ENCODE data around the gene C20orf141.
A peak's percentile ranks its signal among the peaks of the same experiment; 100 is the strongest.
"Not testable (repeated sequence)": the region's sequence is repeated elsewhere in the genome, so short reads cannot be mapped to it uniquely, and the experiment has no call there.

Gene C20orf141

DNA sequence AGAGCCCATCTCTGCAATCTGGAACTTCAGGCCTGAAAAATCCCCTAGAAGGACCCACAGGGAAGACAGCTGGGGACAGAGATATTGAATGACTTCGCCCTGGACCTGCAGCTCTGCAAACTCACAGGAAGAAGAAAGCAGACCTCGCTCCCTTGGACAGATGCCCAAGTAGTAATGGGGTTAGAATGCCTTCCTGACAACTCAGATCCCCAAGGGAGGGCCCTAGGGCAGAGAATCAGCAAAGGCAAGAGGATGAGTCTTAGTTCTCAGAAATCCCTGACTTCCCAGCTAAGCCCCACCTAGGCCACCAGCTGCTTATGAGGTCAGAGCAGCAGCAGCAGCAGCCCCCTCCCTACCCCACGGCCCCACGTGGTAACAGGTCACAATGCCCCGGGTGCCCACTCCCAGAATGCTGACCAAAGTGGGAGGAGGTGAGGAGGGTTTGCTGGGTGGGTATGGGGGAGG lies at the start of gene C20orf141:
Gene C20orf141 (plus strand): TSS at position 401 of the 465 bp plus-strand sequence. CDS start 198 bp downstream, outside the sequence.
- no peak for DNase-seq

DNA sequence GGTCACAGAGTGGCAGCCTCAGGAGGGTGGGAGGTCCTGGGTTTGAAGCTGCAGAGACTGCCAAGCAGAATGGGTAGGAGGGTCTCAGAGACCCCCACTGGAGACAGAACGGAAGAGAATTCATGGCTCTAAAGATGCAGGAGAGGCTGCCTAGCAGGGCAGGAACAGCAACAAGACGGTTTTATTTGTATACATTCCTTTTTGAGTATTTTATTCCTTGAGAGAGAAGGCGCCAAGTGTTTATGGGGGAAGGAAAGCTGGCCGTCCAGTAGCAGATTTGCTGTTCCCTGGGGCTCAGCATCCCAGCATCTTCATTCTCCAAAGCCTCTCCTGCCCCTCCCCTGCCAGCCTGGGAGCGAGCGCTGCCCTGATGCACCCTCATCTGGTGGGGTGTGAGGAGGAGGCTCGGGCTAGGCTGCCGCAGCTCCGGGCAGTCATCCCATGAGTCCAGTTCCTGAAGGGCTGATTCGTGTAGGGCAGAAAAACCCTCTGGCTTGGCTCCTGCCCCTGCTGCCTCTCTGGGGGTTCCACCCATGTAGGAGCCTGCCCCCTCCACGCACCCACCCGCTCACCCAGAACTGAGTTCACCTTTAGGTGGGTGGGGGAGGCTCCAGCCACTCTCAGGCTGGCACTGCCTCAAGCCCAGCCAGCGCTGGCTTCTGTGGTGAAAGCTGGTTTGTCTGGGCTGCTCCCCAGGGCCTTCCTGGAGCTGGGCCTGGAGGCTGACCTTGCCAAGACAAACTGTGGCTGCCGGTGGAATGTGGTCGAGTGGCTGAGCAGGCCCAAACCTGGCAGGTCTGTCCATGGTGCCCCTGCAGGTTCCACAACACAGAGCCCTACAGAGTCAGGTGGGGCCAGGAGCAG lies 46.8 kb upstream of the C20orf141 start:
- no peak for DNase-seq

GRCh38 chr20:2768632-2769015 lies 46.2 kb upstream of the C20orf141 start:
- no peak for DNase-seq

GRCh38 chr20:2770091-2770490 lies 44.7 kb upstream of the C20orf141 start:
- DNase-seq, result not testable (repeated sequence)

- DNase-seq, result no peak
Measured at GRCh38 chr20:2771631-2772080, 43.1 kb upstream of the C20orf141 start.

GRCh38 chr20:2773812-2774211 lies 41.0 kb upstream of the C20orf141 start:
- no peak for DNase-seq

- DNase-seq, result no peak
Measured at GRCh38 chr20:2775139-2775538, 39.6 kb upstream of the C20orf141 start.

GRCh38 chr20:2778602-2779321 lies 36.0 kb upstream of the C20orf141 start:
- no peak for DNase-seq

DNA sequence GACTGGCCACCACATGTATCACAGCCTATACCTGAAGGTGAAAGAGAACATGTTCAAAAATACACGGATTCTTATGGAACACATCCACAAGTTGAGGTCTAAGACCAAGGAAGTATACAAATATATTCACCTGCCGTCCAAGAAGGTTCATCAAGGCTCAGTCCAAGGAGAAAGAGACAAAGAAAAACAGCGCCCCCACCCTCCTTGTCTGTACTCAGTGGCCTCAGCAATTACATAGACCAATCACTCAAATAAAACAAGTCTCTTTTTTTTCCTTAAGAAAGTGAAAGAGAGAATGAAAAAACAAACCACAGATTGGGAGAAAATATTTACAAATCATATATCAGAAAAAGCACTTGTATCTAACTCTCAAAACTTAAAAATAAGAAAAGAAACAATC lies 33.8 kb upstream of the C20orf141 start:
- no peak for DNase-seq

DNA sequence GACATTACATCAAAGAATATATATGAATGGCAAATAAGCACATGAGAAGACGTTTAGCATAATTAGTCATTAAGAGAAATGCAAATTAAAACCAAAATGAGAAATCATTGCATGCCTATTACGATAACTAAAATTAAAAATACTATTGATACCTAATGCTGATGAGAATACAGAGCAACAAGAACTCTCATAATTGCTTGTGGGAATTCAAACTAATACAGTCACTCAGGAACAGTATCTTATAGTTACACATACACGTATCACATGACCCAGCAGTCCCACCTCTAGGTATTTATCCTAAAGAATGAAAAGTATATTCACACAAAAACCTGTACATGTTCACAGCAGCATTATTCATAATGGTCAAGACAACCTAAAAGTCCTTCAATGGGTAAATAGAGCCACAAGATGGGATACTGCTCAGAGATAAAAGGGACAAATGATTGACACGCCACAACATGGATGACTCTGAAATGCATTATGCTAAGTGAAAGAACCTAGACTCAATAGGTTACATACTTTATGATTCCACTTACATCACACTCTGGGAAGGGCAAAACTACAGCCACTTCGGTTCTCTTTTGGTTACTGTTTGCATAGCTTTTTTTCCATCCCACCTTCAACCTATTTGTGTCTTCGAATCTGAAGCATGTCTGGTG lies 30.8 kb upstream of the C20orf141 start:
- DNase-seq, result no peak

DNA sequence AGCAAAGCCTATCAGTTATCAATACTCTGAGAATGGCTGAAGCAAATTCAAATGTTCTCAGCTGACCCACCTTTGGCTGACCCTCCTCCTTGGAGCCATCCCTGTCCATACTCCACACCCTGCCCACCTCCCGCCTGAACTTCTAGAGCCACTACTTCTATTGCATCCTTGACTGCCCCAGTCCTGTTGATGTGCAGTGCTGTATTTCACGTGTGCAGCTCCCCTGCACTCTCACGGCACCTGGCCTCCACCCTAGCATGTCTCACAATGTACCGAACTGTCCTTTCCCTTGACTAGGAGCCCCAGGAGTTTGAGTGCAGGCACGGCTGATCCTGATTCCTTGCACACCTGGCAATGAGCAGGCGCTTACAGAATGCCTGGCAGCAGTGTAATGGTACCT lies 21.3 kb upstream of the C20orf141 start:
- no peak for DNase-seq

GRCh38 chr20:2794202-2794748 lies 20.5 kb upstream of the C20orf141 start:
- DNase-seq, result peak; percentile 36

DNA sequence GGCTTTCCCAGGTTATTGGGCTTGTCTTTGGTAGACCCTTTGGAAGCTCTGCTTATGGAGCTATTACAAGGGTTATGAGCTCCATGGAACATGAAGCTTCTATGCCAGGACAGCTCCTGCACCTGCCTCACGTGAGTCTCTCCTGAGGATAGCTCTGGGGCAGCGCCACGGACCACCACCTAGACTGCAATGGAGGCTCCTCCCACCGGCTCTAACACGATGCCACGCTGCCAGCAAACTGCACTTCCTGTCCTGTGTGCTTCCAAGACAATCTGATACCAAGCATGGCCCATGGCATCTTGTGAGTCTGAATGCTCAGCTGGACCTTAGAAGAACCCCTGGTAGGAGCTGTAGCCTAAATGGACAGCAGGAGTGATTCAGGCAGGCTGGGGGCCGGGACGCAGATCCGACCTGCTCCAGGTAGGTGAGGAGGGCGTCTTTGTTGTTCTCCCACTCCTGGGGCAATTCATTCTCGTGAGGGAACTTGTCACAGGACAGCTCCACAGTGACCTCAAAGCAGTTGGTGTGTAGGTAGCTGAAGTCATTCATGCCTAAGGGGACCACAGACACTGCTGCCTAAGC lies 19.8 kb upstream of the C20orf141 start:
- DNase-seq, result no peak

- no peak for DNase-seq
Measured at GRCh38 chr20:2795451-2795850, 19.3 kb upstream of the C20orf141 start.

DNA sequence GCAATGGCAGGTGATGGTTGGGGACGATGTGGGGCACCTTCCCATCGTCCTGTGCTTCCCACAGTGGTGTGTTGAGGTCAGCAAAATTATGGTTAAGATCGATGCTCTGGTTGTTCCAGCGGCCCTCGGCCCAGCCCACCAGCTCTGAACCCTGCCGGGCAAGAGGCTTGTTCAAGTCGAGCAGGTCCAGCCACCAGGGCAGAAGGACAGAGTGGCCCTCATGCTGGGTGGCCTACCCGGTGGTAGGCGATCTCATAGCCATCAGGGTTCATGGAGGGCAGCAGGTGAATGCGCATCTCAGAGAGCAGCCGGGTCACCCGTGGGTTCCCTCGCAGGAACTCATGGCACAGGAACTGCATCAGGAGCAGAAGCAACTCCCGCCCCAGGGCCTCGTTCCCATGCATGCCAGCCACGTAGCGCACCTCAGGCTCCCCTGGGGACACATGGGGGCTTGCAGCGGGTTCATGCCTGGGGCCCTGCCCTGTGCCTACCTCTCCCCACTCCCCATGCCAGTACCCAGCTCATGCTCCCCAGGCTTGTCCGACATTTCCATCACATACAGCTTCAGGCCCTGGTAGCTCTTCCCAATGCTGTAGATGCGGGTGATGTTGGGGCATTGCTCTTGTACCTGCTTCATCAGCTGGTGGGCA lies 18.7 kb upstream of the C20orf141 start:
- DNase-seq, result no peak

DNA sequence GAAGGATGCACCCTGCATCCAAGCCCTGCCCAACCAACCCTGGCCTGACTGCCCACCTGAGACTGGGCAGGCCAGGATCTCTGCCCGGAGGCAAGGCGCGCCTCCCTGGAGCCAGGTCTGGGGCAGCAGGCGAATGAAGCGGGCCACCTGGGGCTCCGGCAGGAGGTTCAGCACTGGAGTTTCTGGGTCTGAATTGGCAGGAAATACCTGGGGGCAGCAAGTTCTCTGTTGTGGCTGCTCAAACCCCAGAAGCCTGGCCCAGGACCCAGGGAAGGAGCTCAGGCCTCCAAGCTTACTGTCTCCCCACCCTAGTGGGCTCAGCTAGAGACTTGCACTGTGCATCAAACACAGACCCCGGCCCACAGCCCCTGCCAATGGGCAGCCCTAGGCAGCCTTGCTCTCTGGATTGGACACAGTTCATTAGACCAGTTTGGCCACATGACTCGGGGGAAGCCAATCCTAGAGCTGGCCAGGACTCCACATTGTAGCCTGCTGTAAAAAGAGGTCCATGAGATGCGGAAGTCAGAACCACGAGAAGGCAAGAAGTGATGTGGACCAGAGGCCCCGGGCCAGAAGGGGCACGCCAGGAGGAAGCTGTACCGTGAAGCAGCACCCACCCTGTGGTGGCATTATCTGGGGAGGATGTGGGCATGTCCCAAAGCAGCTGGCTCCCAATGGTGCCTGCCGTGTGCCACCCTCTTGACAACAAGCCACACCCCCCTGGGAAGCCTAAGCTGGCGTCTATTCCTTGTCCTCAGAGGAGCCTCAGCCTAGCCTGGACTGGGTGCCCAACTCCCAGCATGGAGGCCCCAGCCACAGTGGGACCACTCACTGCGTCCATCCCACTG lies 17.4 kb upstream of the C20orf141 start:
- no peak for DNase-seq

- DNase-seq, result no peak
Measured at GRCh38 chr20:2798095-2798805, 16.5 kb upstream of the C20orf141 start.

- no peak for DNase-seq
Measured at GRCh38 chr20:2798814-2799213, 16.0 kb upstream of the C20orf141 start.

DNA sequence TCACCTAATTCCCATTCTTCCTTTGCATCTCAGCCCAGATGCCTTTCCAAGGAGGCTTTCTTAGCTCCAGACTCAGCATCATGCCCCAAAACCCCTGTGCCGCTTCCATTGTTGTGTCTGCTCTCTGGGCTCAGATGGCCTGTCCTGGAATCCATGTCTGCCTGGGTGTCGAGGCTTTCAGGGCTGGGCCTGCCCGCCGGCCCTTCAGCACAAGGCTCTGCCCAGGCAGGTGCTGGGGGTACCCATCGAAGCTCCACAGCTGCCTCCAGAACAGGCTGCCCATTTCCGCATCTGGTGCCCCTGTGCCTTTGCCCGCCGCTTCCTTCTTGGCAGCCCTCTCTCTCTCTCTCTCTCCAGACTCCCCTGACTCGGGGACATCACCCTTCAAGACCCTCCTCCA lies 15.5 kb upstream of the C20orf141 start:
- no peak for DNase-seq

Data from retina (tissue), 1 donor.